ENCODE results near the gene CD83. TPM values are rescaled to one million over a fixed set of nuclear protein-coding genes. Genes with fewer than 3 reads are reported as not detected.
"Not testable (repeated sequence)": the region's sequence is repeated elsewhere in the genome, so short reads cannot be mapped to it uniquely, and the experiment has no call there.

Gene CD83
- total RNA-seq, 2 experiments from 2014 or later = 5.5 to 6.4 TPM

GRCh38 chr6:14148471-14148870 is 30.9 kb downstream of the CD83 start:
- Mint-ChIP-seq H3K9me3 (no peaks in the 10 kb centered on the region), H3K4me3 (no peak overlapping the region), H3K27ac (no peak overlapping the region), H3K4me1 (peaks cover 5% of the 10 kb centered on the region), H3K36me3 (ENCODE audit: low read depth) (no peaks in the 10 kb centered on the region), H3K27me3 (no peaks in the 10 kb centered on the region)
- ChIA-PET CTCF (interaction anchor here (1.2 to 1.5 kb wide), 3 partner anchors 82 to 239 kb away, joined by 3 to 5 read pairs (median 3); no protein-coding TSS in a partner anchor), POLR2A (no interaction called here)
- no peak for DNase-seq

- Mint-ChIP-seq H3K9me3 (no peaks in the 10 kb centered on the region), H3K27me3 (no peaks in the 10 kb centered on the region), H3K4me1 (peaks cover 5% of the 10 kb centered on the region), H3K36me3 (ENCODE audit: low read depth) (no peaks in the 10 kb centered on the region), H3K4me3 (no peak overlapping the region), H3K27ac (no peak overlapping the region)
- ChIA-PET POLR2A (no interaction called here), CTCF (interaction anchor here (1.2 to 1.9 kb wide), 2 partner anchors 82 to 241 kb away, joined by 3 to 6 read pairs; no protein-coding TSS in a partner anchor)
- no peak for DNase-seq
Measured at GRCh38 chr6:14149053-14149738, 31.6 kb downstream of the CD83 start.

GRCh38 chr6:14149739-14150130 is 32.2 kb downstream of the CD83 start:
- CTCF ChIA-PET = interaction anchor here (1.2 to 1.9 kb wide), 2 partner anchors 83 to 241 kb away, joined by 3 to 6 read pairs; no protein-coding TSS in a partner anchor
- Mint-ChIP-seq H3K4me3 (no peak overlapping the region), H3K27me3 (no peaks in the 10 kb centered on the region), H3K9me3 (no peaks in the 10 kb centered on the region), H3K4me1 (peaks cover 5% of the 10 kb centered on the region), H3K36me3 (ENCODE audit: low read depth) (no peaks in the 10 kb centered on the region), H3K27ac (no peak overlapping the region)
- DNase-seq = no peak
- POLR2A ChIA-PET = no interaction called here

GRCh38 chr6:14151300-14151699 is 33.7 kb downstream of the CD83 start:
- CTCF ChIA-PET; H3K27me3 Mint-ChIP-seq; POLR2A ChIA-PET; H3K27ac Mint-ChIP-seq; H3K4me3 Mint-ChIP-seq; H3K36me3 Mint-ChIP-seq (ENCODE audit: low read depth); H3K4me1 Mint-ChIP-seq; H3K9me3 Mint-ChIP-seq; DNase-seq: not testable (repeated sequence)

GRCh38 chr6:14151773-14152172 is 34.2 kb downstream of the CD83 start:
- no peak for DNase-seq
- no peak overlapping the region for H3K4me3 Mint-ChIP-seq
- POLR2A ChIA-PET = no interaction called here
- H3K27me3 Mint-ChIP-seq = no peaks in the 10 kb centered on the region
- H3K9me3 Mint-ChIP-seq = no peaks in the 10 kb centered on the region
- H3K27ac Mint-ChIP-seq = no peak overlapping the region
- H3K36me3 Mint-ChIP-seq (ENCODE audit: low read depth) = no peaks in the 10 kb centered on the region
- CTCF ChIA-PET = no interaction called here
- peaks cover 5% of the 10 kb centered on the region for H3K4me1 Mint-ChIP-seq

GRCh38 chr6:14153228-14153627 is 35.7 kb downstream of the CD83 start:
- DNase-seq = no peak
- Mint-ChIP-seq H3K4me1 (peaks cover 5% of the 10 kb centered on the region), H3K4me3 (no peak overlapping the region), H3K9me3 (no peaks in the 10 kb centered on the region), H3K36me3 (ENCODE audit: low read depth) (no peaks in the 10 kb centered on the region), H3K27me3 (no peaks in the 10 kb centered on the region), H3K27ac (no peak overlapping the region)
- CTCF ChIA-PET = interaction anchor here (1.1 kb wide), 1 partner anchor 10 kb away, joined by 4 read pairs; no protein-coding TSS in a partner anchor
- POLR2A ChIA-PET = no interaction called here

- Mint-ChIP-seq H3K4me3 (no peak overlapping the region), H3K27ac (no peak overlapping the region), H3K27me3 (no peaks in the 10 kb centered on the region), H3K36me3 (ENCODE audit: low read depth) (no peaks in the 10 kb centered on the region), H3K4me1 (no peaks in the 10 kb centered on the region), H3K9me3 (peaks cover 3% of the 10 kb centered on the region)
- DNase-seq = no peak
- CTCF ChIA-PET = interaction anchor here (1.5 kb wide), 1 partner anchor 92 kb away, joined by 4 read pairs; no protein-coding TSS in a partner anchor
- POLR2A ChIA-PET = no interaction called here
Measured at GRCh38 chr6:14159090-14159489, 41.5 kb downstream of the CD83 start.

- Mint-ChIP-seq H3K4me1 (no peaks in the 10 kb centered on the region), H3K9me3 (peaks cover 3% of the 10 kb centered on the region), H3K27me3 (no peaks in the 10 kb centered on the region), H3K36me3 (ENCODE audit: low read depth) (no peaks in the 10 kb centered on the region), H3K27ac (no peak overlapping the region), H3K4me3 (no peak overlapping the region)
- POLR2A ChIA-PET = interaction anchor here (0.7 kb wide), 1 partner anchor 18 kb away, joined by 3 read pairs; no protein-coding TSS in a partner anchor
- no peak for DNase-seq
- CTCF ChIA-PET = no interaction called here
Measured at GRCh38 chr6:14162826-14163225, 45.3 kb downstream of the CD83 start.

GRCh38 chr6:14165091-14165490 is 47.5 kb downstream of the CD83 start:
- Mint-ChIP-seq H3K4me1 (no peaks in the 10 kb centered on the region), H3K4me3 (no peak overlapping the region), H3K27me3 (peaks cover 6% of the 10 kb centered on the region), H3K27ac (no peak overlapping the region), H3K9me3 (peaks cover 16% of the 10 kb centered on the region), H3K36me3 (ENCODE audit: low read depth) (peaks cover 9% of the 10 kb centered on the region)
- DNase-seq = no peak
- ChIA-PET CTCF (interaction anchor here (0.9 kb wide), 1 partner anchor 14 kb away, joined by 3 read pairs; no protein-coding TSS in a partner anchor), POLR2A (no interaction called here)

- Mint-ChIP-seq H3K27me3 (peaks cover 6% of the 10 kb centered on the region), H3K4me1 (no peaks in the 10 kb centered on the region), H3K4me3 (no peak overlapping the region), H3K9me3 (peaks cover 26% of the 10 kb centered on the region), H3K27ac (no peak overlapping the region), H3K36me3 (ENCODE audit: low read depth) (peaks cover 10% of the 10 kb centered on the region)
- no peak for DNase-seq
- CTCF ChIA-PET = no interaction called here
- POLR2A ChIA-PET = no interaction called here
Measured at GRCh38 chr6:14166839-14167238, 49.3 kb downstream of the CD83 start.

GRCh38 chr6:14170128-14170527 is 52.6 kb downstream of the CD83 start:
- Mint-ChIP-seq H3K27ac (no peak overlapping the region), H3K27me3 (peaks cover 6% of the 10 kb centered on the region), H3K4me3 (no peak overlapping the region), H3K9me3 (peaks cover 23% of the 10 kb centered on the region), H3K4me1 (no peaks in the 10 kb centered on the region), H3K36me3 (ENCODE audit: low read depth) (peaks cover 10% of the 10 kb centered on the region)
- no peak for DNase-seq
- ChIA-PET CTCF (no interaction called here), POLR2A (no interaction called here)

GRCh38 chr6:14172562-14172961 is 55.0 kb downstream of the CD83 start:
- Mint-ChIP-seq H3K27me3 (peaks cover 6% of the 10 kb centered on the region), H3K36me3 (ENCODE audit: low read depth) (peaks cover 10% of the 10 kb centered on the region), H3K27ac (no peak overlapping the region), H3K4me1 (no peaks in the 10 kb centered on the region), H3K9me3 (peaks cover 23% of the 10 kb centered on the region), H3K4me3 (no peak overlapping the region)
- ChIA-PET CTCF (no interaction called here), POLR2A (no interaction called here)
- DNase-seq = no peak

- no peak for DNase-seq
- ChIA-PET POLR2A (no interaction called here), CTCF (no interaction called here)
- Mint-ChIP-seq H3K27me3 (no peaks in the 10 kb centered on the region), H3K9me3 (peaks cover 18% of the 10 kb centered on the region), H3K36me3 (ENCODE audit: low read depth) (peaks cover 8% of the 10 kb centered on the region), H3K4me3 (no peak overlapping the region), H3K27ac (no peak overlapping the region), H3K4me1 (no peaks in the 10 kb centered on the region)
Measured at GRCh38 chr6:14174226-14174625, 56.7 kb downstream of the CD83 start.

GRCh38 chr6:14174996-14175395 is 57.4 kb downstream of the CD83 start:
- H3K4me1 Mint-ChIP-seq = peaks cover 2% of the 10 kb centered on the region
- peaks cover 11% of the 10 kb centered on the region for H3K9me3 Mint-ChIP-seq
- ChIA-PET CTCF (no interaction called here), POLR2A (no interaction called here)
- peaks cover 2% of the 10 kb centered on the region for H3K36me3 Mint-ChIP-seq (ENCODE audit: low read depth)
- H3K27me3 Mint-ChIP-seq = no peaks in the 10 kb centered on the region
- no peak overlapping the region for H3K27ac Mint-ChIP-seq
- no peak for DNase-seq
- no peak overlapping the region for H3K4me3 Mint-ChIP-seq

Data from activated CD4-positive, alpha-beta memory T cell treated with anti-CD3 and anti-CD28 coated beads, Interleukin-2, amount 10 ng/mL, durations not matched to agents 7 days and 5 days (primary cell).